H1 (cell line): ENCODE results near the gene BICDL1. TPM values are rescaled to one million over a fixed set of nuclear protein-coding genes. Genes with fewer than 3 reads are reported as not detected.

ENCODE experiments used
- CTCF ChIA-PET: fragments of 300-600 bp; sonication (Branson Sonifier 250); formaldehyde crosslinking; loops from one replicate; lab custom pipeline; 2021; ENCODE audit not compliant: partially characterized antibody; lab: Charles Lee
- POLR2A ChIA-PET: fragments of 300-600 bp; sonication (Branson Sonifier 250); formaldehyde crosslinking; loops from one replicate; lab custom pipeline; 2021; ENCODE audit warnings: inconsistent platforms; ENCODE audit not compliant: partially characterized antibody; lab: Charles Lee
- DNase-seq, 2 experiments: peaks; one replicate each; pipeline versions ENCODE4 v3.0.0 to v3.0.0-alpha.2; 2010 to 2022; ENCODE audit warnings: low spot score in 2 of 2, low read depth in 1 of 2, mixed read lengths in 1 of 2
- FAIRE-seq: peaks from 2 replicates; lab custom pipeline; 2011; peaks lifted over from hg19 to GRCh38; lab: Jason Lieb, UNC
- H2AFZ ChIP-seq: 2 replicates; pipeline ENCODE4 v1.8.1; 2012; ENCODE audit warnings: low read length, inconsistent platforms
- H2AK5ac ChIP-seq: 2 replicates; pipeline ENCODE4 v1.6.1; 2013; ENCODE audit warnings: low read depth, low read length
- H2BK120ac ChIP-seq: replicated peaks from 2 replicates; pipeline ENCODE3; 2013; ENCODE audit warnings: low read depth, low read length, inconsistent platforms
- H2BK12ac ChIP-seq: 2 replicates; pipeline ENCODE4 v1.6.1; 2013; ENCODE audit warnings: low read depth, low read length
- H2BK15ac ChIP-seq: 2 replicates; pipeline ENCODE4 v1.6.1; 2013; ENCODE audit warnings: low read length
- H2BK20ac ChIP-seq: 2 replicates; pipeline ENCODE4 v1.6.1; 2013; ENCODE audit warnings: low read length
- H2BK5ac ChIP-seq: 2 replicates; pipeline ENCODE4 v1.6.1; 2013; ENCODE audit warnings: low read depth, low read length
- H3K14ac ChIP-seq: 2 replicates; pipeline ENCODE4 v1.6.1; 2013; ENCODE audit warnings: inconsistent platforms; ENCODE audit not compliant: insufficient read length
- H3K18ac ChIP-seq: 2 replicates; pipeline ENCODE4 v1.6.1; 2013; ENCODE audit warnings: low read length; ENCODE audit errors: extremely low read depth
- H3K23ac ChIP-seq: 2 replicates; pipeline ENCODE4 v1.6.1; 2013; ENCODE audit warnings: inconsistent platforms; ENCODE audit not compliant: insufficient read length
- H3K23me2 ChIP-seq: 2 replicates; pipeline ENCODE4 v1.6.1; 2013; ENCODE audit warnings: low read depth, low read length
- H3K27ac ChIP-seq: 2 replicates; pipeline ENCODE4 v1.6.1; 2011; ENCODE audit warnings: low read depth, low read length, inconsistent platforms
- H3K27me3 ChIP-seq, 4 experiments: replicated peaks in 1 of 4; 1 replicate in 1 of 4; 2 replicates in 3 of 4; pipeline versions ENCODE4 v1.6.1 to v1.8.1; 2011 to 2013; ENCODE audit warnings: low read length in 3 of 4, mild to moderate bottlenecking in 3 of 4, inconsistent platforms in 2 of 4, mixed read lengths in 2 of 4, moderate library complexity in 1 of 4; ENCODE audit not compliant: control insufficient read depth in 3 of 4, insufficient read depth in 3 of 4; ENCODE audit errors: extremely low read depth in 1 of 4
- H3K36me3 ChIP-seq, 4 experiments: 2 replicates each; pipeline versions ENCODE4 v1.6.1 to v1.8.1; 2011 to 2013; ENCODE audit warnings: mild to moderate bottlenecking in 4 of 4, low read length in 3 of 4, moderate library complexity in 2 of 4, control low read depth in 1 of 4, inconsistent platforms in 1 of 4; ENCODE audit not compliant: insufficient read depth in 4 of 4, control insufficient read depth in 2 of 4
- H3K4ac ChIP-seq: replicated peaks from 2 replicates; pipeline ENCODE3; 2013; ENCODE audit warnings: low read length, low read depth, mixed read lengths, inconsistent platforms; ENCODE audit not compliant: insufficient read length
- H3K4me1 ChIP-seq, 4 experiments: replicated peaks in 1 of 4; 1 replicate in 1 of 4; 2 replicates in 3 of 4; pipeline versions ENCODE4 v1.6.1 to v1.8.1; 2011 to 2013; ENCODE audit warnings: low read length in 3 of 4, inconsistent platforms in 2 of 4, mixed read lengths in 1 of 4; ENCODE audit not compliant: insufficient read depth in 4 of 4, control insufficient read depth in 3 of 4
- H3K4me2 ChIP-seq, 2 experiments: 2 replicates each; pipeline versions ENCODE4 v1.6.1 to v1.8.1; 2011 to 2013; ENCODE audit warnings: low read depth in 2 of 2, low read length in 2 of 2, control low read depth in 1 of 2, inconsistent platforms in 1 of 2, mild to moderate bottlenecking in 1 of 2; ENCODE audit not compliant: insufficient read depth in 1 of 2
- H3K4me3 ChIP-seq, 4 experiments: fragments of 200-600, 300-600 bp in 1 of 4; sonication (generic), shearing (Covaris generic), sonication (Bioruptor Twin) in 1 of 4; 2 replicates each; pipeline versions ENCODE4 v1.5.1 to v1.8.1; 2011 to 2016; ENCODE audit warnings: low read length in 4 of 4, low read depth in 3 of 4, control low read depth in 2 of 4, inconsistent platforms in 2 of 4, mild to moderate bottlenecking in 2 of 4, mixed read lengths in 1 of 4, moderate library complexity in 1 of 4; ENCODE audit not compliant: insufficient read depth in 2 of 4; ENCODE audit errors: extremely low read depth in 1 of 4
- H3K56ac ChIP-seq: replicated peaks from 2 replicates; pipeline ENCODE3; 2013; ENCODE audit warnings: low read depth, mild to moderate bottlenecking, mixed read lengths, low read length, inconsistent platforms; ENCODE audit not compliant: insufficient read length
- H3K79me1 ChIP-seq: 2 replicates; pipeline ENCODE4 v1.6.1; 2013; ENCODE audit warnings: low read depth, low read length, control low read depth
- H3K79me2 ChIP-seq, 2 experiments: 2 replicates each; pipeline versions ENCODE4 v1.6.1 to v1.8.1; 2012 to 2013; ENCODE audit warnings: low read length in 2 of 2, mild to moderate bottlenecking in 2 of 2, inconsistent platforms in 1 of 2; ENCODE audit not compliant: insufficient read depth in 2 of 2, control insufficient read depth in 1 of 2
- H3K9ac ChIP-seq, 4 experiments: replicated peaks in 1 of 4; 1 replicate in 1 of 4; 2 replicates in 3 of 4; pipeline versions ENCODE4 v1.6.1 to v1.8.1; 2011 to 2013; ENCODE audit warnings: low read depth in 3 of 4, low read length in 3 of 4, control low read depth in 2 of 4, mild to moderate bottlenecking in 2 of 4, moderate library complexity in 2 of 4, inconsistent platforms in 1 of 4; ENCODE audit errors: extremely low read depth in 1 of 4
- H3K9me3 ChIP-seq, 2 experiments: 2 replicates each; pipeline versions ENCODE4 v1.6.1 to v1.8.1; 2012 to 2013; ENCODE audit warnings: mild to moderate bottlenecking in 2 of 2, moderate library complexity in 2 of 2, control low read depth in 1 of 2, inconsistent platforms in 1 of 2, low read depth in 1 of 2, low read length in 1 of 2, mixed read lengths in 1 of 2; ENCODE audit not compliant: insufficient read depth in 2 of 2
- H4K20me1 ChIP-seq, 2 experiments: replicated peaks in 1 of 2; 2 replicates each; pipeline versions ENCODE3 to v1.8.1; 2011 to 2013; ENCODE audit warnings: inconsistent platforms in 2 of 2, low read length in 2 of 2, mild to moderate bottlenecking in 1 of 2; ENCODE audit not compliant: insufficient read depth in 2 of 2, control insufficient read depth in 1 of 2
- H4K5ac ChIP-seq: 2 replicates; pipeline ENCODE4 v1.6.1; 2013; ENCODE audit warnings: low read length, low read depth, mixed read lengths, inconsistent platforms; ENCODE audit not compliant: insufficient read length
- H4K8ac ChIP-seq: 2 replicates; pipeline ENCODE4 v1.8.0; 2013; ENCODE audit warnings: mild to moderate bottlenecking, moderate library complexity, low read length, inconsistent platforms; ENCODE audit not compliant: insufficient read depth; ENCODE audit errors: extremely low read depth
- H4K91ac ChIP-seq: replicated peaks from 2 replicates; pipeline ENCODE3; 2013; ENCODE audit warnings: low read length, mixed read lengths, inconsistent platforms; ENCODE audit not compliant: insufficient read length
- EZH2 ChIP-seq: fragments of 200-600 bp; sonication (generic); IDR thresholded peaks from 2 replicates; pipeline ENCODE4 v1.7.1; 2012; ENCODE audit warnings: low read depth, mild to moderate bottlenecking, moderate library complexity, low read length, inconsistent platforms; ENCODE audit not compliant: severe bottlenecking
- NRF1 ChIP-seq: IDR thresholded peaks from 2 replicates; pipeline ENCODE4 v1.6.1; 2011; ENCODE audit warnings: mild to moderate bottlenecking, low read depth, low read length, improper control_type of control experiment
- RAD21 ChIP-seq, 2 experiments: IDR thresholded peaks in 1 of 2; conservative IDR thresholded peaks in 1 of 2; 2 replicates each; pipeline ENCODE4 v1.6.1; 2011; ENCODE audit warnings: low read depth in 2 of 2, low read length in 2 of 2, improper control_type of control experiment in 1 of 2, inconsistent platforms in 1 of 2, mild to moderate bottlenecking in 1 of 2, moderate library complexity in 1 of 2
- RBBP5 ChIP-seq: IDR thresholded peaks from 2 replicates; pipeline ENCODE4 v1.7.1; 2012; ENCODE audit warnings: low read depth, mild to moderate bottlenecking, inconsistent platforms, low read length, moderate library complexity, borderline replicate concordance
- TEAD4 ChIP-seq: IDR thresholded peaks from 2 replicates; pipeline ENCODE4 v1.6.1; 2012; ENCODE audit warnings: low read depth, low read length, inconsistent platforms, mixed read lengths
- YY1 ChIP-seq: IDR thresholded peaks from 2 replicates; pipeline ENCODE4 v1.6.1; 2011; ENCODE audit warnings: low read depth, mild to moderate bottlenecking, low read length
- WGBS, 2 experiments: shearing (Covaris generic) in 1 of 2; methylation state at CpG; one replicate each; pipeline versions ENCODE4 v1.1.6 to v1.1.7; 2013 to 2015; ENCODE audit warnings: low lambda C conversion rate in 2 of 2, mixed read lengths in 2 of 2, inconsistent platforms in 1 of 2, low coverage in 1 of 2, missing lambda C conversion rate in 1 of 2; ENCODE audit not compliant: insufficient replicate concordance in 2 of 2, insufficient coverage in 1 of 2, insufficient read length in 1 of 2; ENCODE audit errors: extremely low coverage in 1 of 2, missing lambda C conversion rate in 1 of 2; 5-methylcytosine and 5-hydroxymethylcytosine counted together
- polyA plus RNA-seq, 7 experiments: library from polyadenylated mRNA; depleted of rRNA in 3 of 7; stranded (reverse) in 5 of 7; unstranded in 2 of 7; fragments of >200 nt in 5 of 7; fragments of 200-250 nt in 2 of 7; gene quantifications; 1 replicate in 5 of 7; 2 replicates in 1 of 7; 4 replicates in 1 of 7; pipeline versions ENCODE4 v1.2.1 to v1.2.3, GENCODE V29; 2011 to 2013; ENCODE audit warnings: missing spikeins in 2 of 7, mixed read lengths in 2 of 7
- total RNA-seq: library from RNA; stranded (reverse); fragmentation: NEBNext Ultra II Directional; extraction: Animal tissue kit (Norgen Biotek cat#: 25700); gene quantifications from 2 replicates; pipeline ENCODE4 v1.2.1, GENCODE V29; 2021
- TF ChIP-seq, protein P1 (sequence below): IDR thresholded peaks from 2 replicates; pipeline ENCODE4 v1.6.1; 2011; ENCODE audit warnings: low read depth, mild to moderate bottlenecking, low read length; ENCODE audit not compliant: insufficient read depth
- TF ChIP-seq, protein P2 (sequence below): IDR thresholded peaks from 2 replicates; pipeline ENCODE4 v1.6.1; 2012; ENCODE audit warnings: low read length, inconsistent platforms

BICDL1 gene
- total and polyA plus RNA-seq, 2 of the 8 experiments (the other 6 are each of a cell fraction or from before 2014, with no cell fraction given), result 17.2 to 25.9 TPM

DNA sequence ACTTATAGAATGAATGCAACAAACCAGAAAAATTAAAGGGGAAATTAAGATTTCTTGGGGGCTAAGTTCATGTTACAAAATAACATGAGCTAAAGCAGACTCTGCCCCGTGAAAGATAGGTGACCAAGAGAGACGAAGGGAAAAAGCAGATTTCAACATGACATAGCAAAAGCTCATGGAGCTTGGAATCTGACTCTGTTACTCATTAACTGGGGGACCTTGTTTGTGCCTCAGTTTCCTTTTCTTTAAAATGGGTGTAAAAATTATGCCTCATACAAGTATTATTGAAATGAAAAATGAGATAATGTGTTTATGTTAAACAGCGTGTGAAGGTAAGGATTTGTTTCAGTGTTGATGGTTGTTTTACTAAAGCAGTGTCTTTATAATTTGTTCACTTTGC, 11.5 kb downstream of the BICDL1 start:
- Histone ChIP-seq H3K4ac (no peak overlapping the region), H3K23ac (no peak overlapping the region), H4K20me1 (no peaks in the 10 kb centered on the region), H2BK120ac (no peak overlapping the region), H2BK5ac (no peak overlapping the region), H3K27ac (no peak overlapping the region), H4K91ac (no peak overlapping the region), H4K5ac (no peak overlapping the region), H3K23me2 (no peaks in the 10 kb centered on the region), H3K18ac (no peak overlapping the region), H3K14ac (no peak overlapping the region), H3K4me1 (no peaks in the 10 kb centered on the region), H3K79me1 (no peaks in the 10 kb centered on the region), H3K9ac (no peak overlapping the region), H2BK15ac (no peak overlapping the region), H4K8ac (no peak overlapping the region), H2AFZ (no peak overlapping the region), H3K9me3 (no peaks in the 10 kb centered on the region), H3K27me3 (no peaks in the 10 kb centered on the region), H3K4me3 (no peak overlapping the region), H2BK20ac (no peak overlapping the region), H3K36me3 (peaks cover 0 to 4% (median 0%) of the 10 kb centered on the region in 4 experiments; a peak in 1 of 8 replicates), H2AK5ac (no peak overlapping the region), H2BK12ac (no peak overlapping the region), H3K4me2 (no peak overlapping the region), H3K56ac (no peak overlapping the region), H3K79me2 (no peaks in the 10 kb centered on the region)
- ChIA-PET CTCF (interaction anchor here (1.1 to 1.4 kb wide), 2 partner anchors 26 to 73 kb away, joined by 3 to 4 read pairs; no protein-coding TSS in a partner anchor), POLR2A (interaction anchor here (0.9 to 2.2 kb wide), 2 partner anchors 12 to 200 kb away, joined by 3 to 5 read pairs; partner anchors contain the start of genes BICDL1 and RPLP0)
- FAIRE-seq, result no peak
- DNase-seq, result no peak
- WGBS, 2 experiments, result 89 to 100% methylated on average over 1 to 3 of the region's 3 CpGs
- TF ChIP-seq RBBP5, result no peak
- no peak for TF ChIP-seq TEAD4
- TF ChIP-seq YY1, result no peak
- TF ChIP-seq NRF1, result no peak
- no peak for TF ChIP-seq RAD21 (IDR thresholded peaks at IDR 0.05 in 1 of 2, conservative IDR thresholded peaks at IDR 0.05 in 1 of 2; ENCODE audit: low read depth in 2 of 2, low read length in 2 of 2)
- TF ChIP-seq, protein P1, sequence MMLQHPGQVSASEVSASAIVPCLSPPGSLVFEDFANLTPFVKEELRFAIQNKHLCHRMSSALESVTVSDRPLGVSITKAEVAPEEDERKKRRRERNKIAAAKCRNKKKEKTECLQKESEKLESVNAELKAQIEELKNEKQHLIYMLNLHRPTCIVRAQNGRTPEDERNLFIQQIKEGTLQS, result no peak
- TF ChIP-seq EZH2, result no peak
- TF ChIP-seq, protein P2, sequence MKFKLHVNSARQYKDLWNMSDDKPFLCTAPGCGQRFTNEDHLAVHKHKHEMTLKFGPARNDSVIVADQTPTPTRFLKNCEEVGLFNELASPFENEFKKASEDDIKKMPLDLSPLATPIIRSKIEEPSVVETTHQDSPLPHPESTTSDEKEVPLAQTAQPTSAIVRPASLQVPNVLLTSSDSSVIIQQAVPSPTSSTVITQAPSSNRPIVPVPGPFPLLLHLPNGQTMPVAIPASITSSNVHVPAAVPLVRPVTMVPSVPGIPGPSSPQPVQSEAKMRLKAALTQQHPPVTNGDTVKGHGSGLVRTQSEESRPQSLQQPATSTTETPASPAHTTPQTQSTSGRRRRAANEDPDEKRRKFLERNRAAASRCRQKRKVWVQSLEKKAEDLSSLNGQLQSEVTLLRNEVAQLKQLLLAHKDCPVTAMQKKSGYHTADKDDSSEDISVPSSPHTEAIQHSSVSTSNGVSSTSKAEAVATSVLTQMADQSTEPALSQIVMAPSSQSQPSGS, result no peak
